ENCODE results near the gene EXOSC7.

EXOSC7 gene

GRCh38 chr3:45000823-45001222, 24.8 kb downstream of the EXOSC7 start:
- no peak for TF ChIP-seq CTCF (IDR thresholded peaks at IDR 0.05; ENCODE audit: low read depth, low read length)
- peaks cover 12% of the 10 kb centered on the region for H3K4me1 ChIP-seq
- H3K9me3 ChIP-seq: no peaks in the 10 kb centered on the region
- H3K36me3 ChIP-seq: peaks cover 20% of the 10 kb centered on the region
- no peak for DNase-seq
- no peaks in the 10 kb centered on the region for H3K27me3 ChIP-seq
- H3K4me3 ChIP-seq (ENCODE audit: low read depth, low read length): no peak overlapping the region

- peaks cover 6% of the 10 kb centered on the region; the same call in 1 of the 2 replicates for H3K4me1 ChIP-seq
- peaks cover 20% of the 10 kb centered on the region for H3K36me3 ChIP-seq
- no peaks in the 10 kb centered on the region for H3K9me3 ChIP-seq
- no peak overlapping the region for H3K4me3 ChIP-seq (ENCODE audit: low read depth, low read length)
- no peak for DNase-seq
- TF ChIP-seq CTCF (IDR thresholded peaks at IDR 0.05; ENCODE audit: low read depth, low read length): no peak
- H3K27me3 ChIP-seq: no peaks in the 10 kb centered on the region
These were observed 25.7 kb downstream of the EXOSC7 start for GRCh38 chr3:45001738-45002137.

- no peaks in the 10 kb centered on the region for H3K27me3 ChIP-seq
- H3K4me3 ChIP-seq (ENCODE audit: low read depth, low read length): no peak overlapping the region
- peaks cover 3% of the 10 kb centered on the region; the same call in 1 of the 2 replicates for H3K4me1 ChIP-seq
- DNase-seq: no peak
- H3K36me3 ChIP-seq: peaks cover 17% of the 10 kb centered on the region
- H3K9me3 ChIP-seq: no peaks in the 10 kb centered on the region
- TF ChIP-seq CTCF (IDR thresholded peaks at IDR 0.05; ENCODE audit: low read depth, low read length): no peak
These were observed 26.2 kb downstream of the EXOSC7 start for GRCh38 chr3:45002139-45002660.

- Histone ChIP-seq H3K36me3 (peaks cover 12% of the 10 kb centered on the region), H3K4me3 (ENCODE audit: low read depth, low read length) (no peak overlapping the region), H3K9me3 (no peaks in the 10 kb centered on the region), H3K27me3 (no peaks in the 10 kb centered on the region), H3K4me1 (no peaks in the 10 kb centered on the region)
- TF ChIP-seq CTCF (IDR thresholded peaks at IDR 0.05; ENCODE audit: low read depth, low read length): no peak
- DNase-seq: no peak
These were observed 26.7 kb downstream of the EXOSC7 start for GRCh38 chr3:45002720-45003119.

GRCh38 chr3:45003406-45003805, 27.4 kb downstream of the EXOSC7 start:
- no peak for TF ChIP-seq CTCF (IDR thresholded peaks at IDR 0.05; ENCODE audit: low read depth, low read length)
- no peak for DNase-seq
- Histone ChIP-seq H3K4me3 (ENCODE audit: low read depth, low read length) (no peak overlapping the region), H3K36me3 (peaks cover 12% of the 10 kb centered on the region), H3K9me3 (no peaks in the 10 kb centered on the region), H3K27me3 (no peaks in the 10 kb centered on the region), H3K4me1 (no peaks in the 10 kb centered on the region)

- Histone ChIP-seq H3K36me3 (peaks cover 11% of the 10 kb centered on the region), H3K27me3 (no peaks in the 10 kb centered on the region), H3K9me3 (no peaks in the 10 kb centered on the region), H3K4me1 (no peaks in the 10 kb centered on the region), H3K4me3 (ENCODE audit: low read depth, low read length) (no peak overlapping the region)
- DNase-seq: no peak
- TF ChIP-seq CTCF (IDR thresholded peaks at IDR 0.05; ENCODE audit: low read depth, low read length): no peak
These were observed 27.8 kb downstream of the EXOSC7 start for GRCh38 chr3:45003859-45004258.
